HG03378 (cell line): ENCODE data around the gene TMLHE.
"Not testable (repeated sequence)": the region's sequence is repeated elsewhere in the genome, so short reads cannot be mapped to it uniquely, and the experiment has no call there.

Source experiments
- ATAC-seq: cut with Tn5 transposase; IDR thresholded peaks from one replicate; pipeline ENCODE4 v1.9.1; 2021; ENCODE audit warnings: mild to moderate bottlenecking, moderate library complexity; ENCODE audit not compliant: unreplicated experiment

The TMLHE gene

GRCh38 chrX:155612312-155613224, at the start of gene TMLHE, which contains the start of gene SPRY3:
TSS of gene TMLHE (minus strand) at chrX:155612952. CDS start at chrX:155545276, 67,676 bp downstream.
TSS of gene SPRY3 (plus strand) at chrX:155612586.
- ATAC-seq = peak; percentile 55

- ATAC-seq = no peak
Measured at GRCh38 chrX:155662282-155662681, 49.5 kb upstream of the TMLHE start.

- no peak for ATAC-seq
Measured at GRCh38 chrX:155645180-155645579, 32.4 kb upstream of the TMLHE start.

- no peak for ATAC-seq
Measured at GRCh38 chrX:155643240-155643639, 30.5 kb upstream of the TMLHE start.

GRCh38 chrX:155641371-155641770, 28.6 kb upstream of the TMLHE start:
- ATAC-seq = not testable (repeated sequence)

- no peak for ATAC-seq
Measured at GRCh38 chrX:155637714-155638113, 25.0 kb upstream of the TMLHE start.

GRCh38 chrX:155635019-155635418, 22.3 kb upstream of the TMLHE start:
- not testable (repeated sequence) for ATAC-seq

- peak; percentile 64 for ATAC-seq
Measured at GRCh38 chrX:155632431-155633100, 19.8 kb upstream of the TMLHE start.

GRCh38 chrX:155620110-155620509, 7.4 kb upstream of the TMLHE start:
- ATAC-seq = not testable (repeated sequence)

- ATAC-seq = no peak
Measured at GRCh38 chrX:155615938-155616337, 3.2 kb upstream of the TMLHE start.

- ATAC-seq = no peak
Measured at GRCh38 chrX:155613927-155614559, 1.3 kb upstream of the TMLHE start.

- ATAC-seq = no peak
Measured at GRCh38 chrX:155611302-155611701, 1.4 kb downstream of the TMLHE start.

GRCh38 chrX:155592981-155593380, 19.8 kb downstream of the TMLHE start:
- no peak for ATAC-seq

- ATAC-seq = no peak
Measured at GRCh38 chrX:155592331-155592730, 20.4 kb downstream of the TMLHE start.

- no peak for ATAC-seq
Measured at GRCh38 chrX:155577682-155578081, 35.1 kb downstream of the TMLHE start.

- no peak for ATAC-seq
Measured at GRCh38 chrX:155563099-155563498, 49.7 kb downstream of the TMLHE start.

GRCh38 chrX:155544881-155545280, 67.9 kb downstream of the TMLHE start:
- no peak for ATAC-seq

GRCh38 chrX:155535866-155536265, 76.9 kb downstream of the TMLHE start:
- ATAC-seq = no peak

GRCh38 chrX:155534800-155535199, 78.0 kb downstream of the TMLHE start:
- ATAC-seq = no peak

GRCh38 chrX:155527023-155527422, 85.7 kb downstream of the TMLHE start:
- not testable (repeated sequence) for ATAC-seq

- ATAC-seq = no peak
Measured at GRCh38 chrX:155514225-155514624, 98.5 kb downstream of the TMLHE start.
